HG03575 (cell line): Measurements from ENCODE around the gene ADAMTS20.
A peak's percentile ranks its signal among the peaks of the same experiment; 100 is the strongest.
"Not testable (repeated sequence)": the region's sequence is repeated elsewhere in the genome, so short reads cannot be mapped to it uniquely, and the experiment has no call there.

ENCODE experiments used
- ATAC-seq: cut with Tn5 transposase; IDR thresholded peaks from one replicate; pipeline ENCODE4 v1.9.1; 2021; ENCODE audit not compliant: unreplicated experiment, insufficient number of reproducible peaks, low FRiP score; ENCODE audit errors: extremely low read depth

The ADAMTS20 gene

GRCh38 chr12:43381879-43382278 lies 170.1 kb downstream of the ADAMTS20 start:
- no peak for ATAC-seq

GRCh38 chr12:43378448-43378847 lies 173.6 kb downstream of the ADAMTS20 start:
- no peak for ATAC-seq

GRCh38 chr12:43370263-43370662 lies 181.7 kb downstream of the ADAMTS20 start:
- no peak for ATAC-seq

GRCh38 chr12:43362910-43363694 lies 188.9 kb downstream of the ADAMTS20 start:
- ATAC-seq = no peak

GRCh38 chr12:43361031-43361710 lies 190.8 kb downstream of the ADAMTS20 start:
- ATAC-seq = no peak

- ATAC-seq = not testable (repeated sequence)
These were observed 192.0 kb downstream of the ADAMTS20 start for GRCh38 chr12:43360001-43360400.

- no peak for ATAC-seq
These were observed 194.9 kb downstream of the ADAMTS20 start for GRCh38 chr12:43357141-43357540.

- ATAC-seq = no peak
These were observed 200.0 kb downstream of the ADAMTS20 start for GRCh38 chr12:43352001-43352400.

GRCh38 chr12:43349863-43350262 lies 202.1 kb downstream of the ADAMTS20 start:
- no peak for ATAC-seq

GRCh38 chr12:43348221-43348620 lies 203.8 kb downstream of the ADAMTS20 start:
- ATAC-seq = no peak

GRCh38 chr12:43347026-43347425 lies 205.0 kb downstream of the ADAMTS20 start:
- no peak for ATAC-seq

- ATAC-seq = no peak
These were observed 207.0 kb downstream of the ADAMTS20 start for GRCh38 chr12:43345023-43345422.

- not testable (repeated sequence) for ATAC-seq
These were observed 210.2 kb downstream of the ADAMTS20 start for GRCh38 chr12:43341785-43342313.

GRCh38 chr12:43338848-43339526 lies 213.0 kb downstream of the ADAMTS20 start:
- peak; percentile 39 for ATAC-seq

GRCh38 chr12:43337571-43338444 lies 214.2 kb downstream of the ADAMTS20 start:
- ATAC-seq = peak; percentile 55

GRCh38 chr12:43336962-43337555 lies 214.9 kb downstream of the ADAMTS20 start:
- no peak for ATAC-seq

GRCh38 chr12:43333644-43334043 lies 218.4 kb downstream of the ADAMTS20 start:
- ATAC-seq = no peak

- no peak for ATAC-seq
These were observed 218.9 kb downstream of the ADAMTS20 start for GRCh38 chr12:43332977-43333640.
